ENCODE results near the gene IKZF2. TPM values are rescaled to one million over a fixed set of nuclear protein-coding genes. Genes with fewer than 3 reads are reported as not detected.

IKZF2 gene
- total RNA-seq, 1 donor from 2014 or later = 4.2 TPM

DNA sequence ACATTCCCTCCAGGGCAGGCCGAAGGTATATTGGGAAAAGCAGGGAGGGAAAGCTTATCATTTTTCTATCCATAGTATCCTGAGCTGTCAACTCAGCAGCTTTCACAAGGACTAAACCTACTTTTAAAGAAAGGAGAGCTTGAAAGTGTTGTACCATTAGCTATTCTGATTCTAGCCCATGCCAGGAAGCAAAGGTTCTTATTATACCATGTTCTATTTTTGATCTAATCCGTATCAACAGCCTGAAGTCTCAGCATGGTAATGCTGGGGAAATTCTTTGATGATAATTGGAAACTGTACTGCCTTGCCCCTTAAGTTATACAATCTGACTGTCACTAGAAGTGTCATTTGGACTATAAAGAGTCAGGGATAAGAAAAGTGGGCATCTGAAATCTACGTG, 193.3 kb downstream of the IKZF2 start:
- H3K27ac ChIP-seq (ENCODE audit: low read depth, low read length) = no peak overlapping the region

GRCh38 chr2:212957624-212958023, 193.8 kb downstream of the IKZF2 start:
- no peak overlapping the region for H3K9ac ChIP-seq (ENCODE audit: low read depth in 1 of 3, low read length in 3 of 3)
- H3K9me3 ChIP-seq (ENCODE audit: control insufficient read depth in 3 of 3, low read length in 3 of 3) = no peaks in the 10 kb centered on the region
- no peaks in the 10 kb centered on the region for H3K27me3 ChIP-seq (ENCODE audit: control insufficient read depth in 3 of 3, insufficient read depth in 3 of 3, low read length in 3 of 3)
- no peaks in the 10 kb centered on the region for H3K36me3 ChIP-seq (ENCODE audit: control insufficient read depth in 3 of 3, insufficient read depth in 3 of 3, low read length in 3 of 3)
- no peak overlapping the region for H3K27ac ChIP-seq (ENCODE audit: low read depth, low read length)
- peaks cover 0 to 27% (median 9%) of the 10 kb centered on the region in 3 donors for H3K4me1 ChIP-seq (ENCODE audit: control insufficient read depth in 3 of 3, insufficient read depth in 3 of 3, low read length in 3 of 3)
- H3K4me3 ChIP-seq (ENCODE audit: low read length in 3 of 3) = no peak overlapping the region

More for the DNA sequence above, 193.3 kb downstream of the IKZF2 start:
- Histone ChIP-seq H3K27me3 (ENCODE audit: control insufficient read depth in 3 of 3, insufficient read depth in 3 of 3, low read length in 3 of 3) (no peaks in the 10 kb centered on the region), H3K4me3 (ENCODE audit: low read length in 3 of 3) (no peak overlapping the region), H3K9me3 (ENCODE audit: control insufficient read depth in 3 of 3, low read length in 3 of 3) (no peaks in the 10 kb centered on the region), H3K9ac (ENCODE audit: low read depth in 1 of 3, low read length in 3 of 3) (no peak overlapping the region), H3K36me3 (ENCODE audit: control insufficient read depth in 3 of 3, insufficient read depth in 3 of 3, low read length in 3 of 3) (no peaks in the 10 kb centered on the region), H3K4me1 (ENCODE audit: control insufficient read depth in 3 of 3, insufficient read depth in 3 of 3, low read length in 3 of 3) (peaks cover 0 to 27% (median 9%) of the 10 kb centered on the region in 3 donors)

- H3K9ac ChIP-seq (ENCODE audit: low read depth in 1 of 3, low read length in 3 of 3) = no peak overlapping the region
- no peaks in the 10 kb centered on the region for H3K27me3 ChIP-seq (ENCODE audit: control insufficient read depth in 3 of 3, insufficient read depth in 3 of 3, low read length in 3 of 3)
- peaks cover 0 to 27% (median 9%) of the 10 kb centered on the region in 3 donors for H3K4me1 ChIP-seq (ENCODE audit: control insufficient read depth in 3 of 3, insufficient read depth in 3 of 3, low read length in 3 of 3)
- no peaks in the 10 kb centered on the region for H3K36me3 ChIP-seq (ENCODE audit: control insufficient read depth in 3 of 3, insufficient read depth in 3 of 3, low read length in 3 of 3)
- no peaks in the 10 kb centered on the region for H3K9me3 ChIP-seq (ENCODE audit: control insufficient read depth in 3 of 3, low read length in 3 of 3)
- no peak overlapping the region for H3K27ac ChIP-seq (ENCODE audit: low read depth, low read length)
- H3K4me3 ChIP-seq (ENCODE audit: low read length in 3 of 3) = peak overlapping the region in 1 of 3 donors; percentile 12
Measured at GRCh38 chr2:212956665-212957607, 194.5 kb downstream of the IKZF2 start.

GRCh38 chr2:212953170-212953920, 198.1 kb downstream of the IKZF2 start:
- Histone ChIP-seq H3K4me1 (ENCODE audit: control insufficient read depth in 3 of 3, insufficient read depth in 3 of 3, low read length in 3 of 3) (peaks cover 0 to 17% (median 7%) of the 10 kb centered on the region in 3 donors), H3K9ac (ENCODE audit: low read depth in 1 of 3, low read length in 3 of 3) (no peak overlapping the region), H3K4me3 (ENCODE audit: low read length in 3 of 3) (no peak overlapping the region), H3K9me3 (ENCODE audit: control insufficient read depth in 3 of 3, low read length in 3 of 3) (no peaks in the 10 kb centered on the region), H3K27me3 (ENCODE audit: control insufficient read depth in 3 of 3, insufficient read depth in 3 of 3, low read length in 3 of 3) (no peaks in the 10 kb centered on the region), H3K27ac (ENCODE audit: low read depth, low read length) (no peak overlapping the region), H3K36me3 (ENCODE audit: control insufficient read depth in 3 of 3, insufficient read depth in 3 of 3, low read length in 3 of 3) (no peaks in the 10 kb centered on the region)

DNA sequence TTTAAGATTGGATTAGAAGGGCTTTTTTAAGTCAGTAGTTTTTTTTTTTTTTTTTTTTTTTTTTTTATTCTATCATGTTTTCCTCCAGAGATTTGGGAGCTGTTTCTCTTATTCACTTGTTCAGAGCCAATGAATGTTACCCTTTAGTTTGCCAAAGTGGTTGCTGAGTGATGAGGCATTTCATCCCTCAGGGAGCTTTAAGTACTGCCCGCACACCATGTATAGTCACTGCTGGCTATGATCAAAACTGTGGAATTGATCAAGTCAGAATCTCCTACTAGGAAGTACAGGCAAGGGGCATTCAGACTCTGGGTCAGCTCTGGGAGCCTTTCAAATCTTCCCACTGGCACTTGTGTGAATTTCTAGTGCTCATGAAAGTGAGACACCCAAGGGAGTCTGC, 201.6 kb downstream of the IKZF2 start:
- Histone ChIP-seq H3K4me1 (ENCODE audit: control insufficient read depth in 3 of 3, insufficient read depth in 3 of 3, low read length in 3 of 3) (no peaks in the 10 kb centered on the region), H3K27me3 (ENCODE audit: control insufficient read depth in 3 of 3, insufficient read depth in 3 of 3, low read length in 3 of 3) (no peaks in the 10 kb centered on the region), H3K27ac (ENCODE audit: low read depth, low read length) (no peak overlapping the region), H3K4me3 (ENCODE audit: low read length in 3 of 3) (no peak overlapping the region), H3K36me3 (ENCODE audit: control insufficient read depth in 3 of 3, insufficient read depth in 3 of 3, low read length in 3 of 3) (no peaks in the 10 kb centered on the region), H3K9me3 (ENCODE audit: control insufficient read depth in 3 of 3, low read length in 3 of 3) (no peaks in the 10 kb centered on the region), H3K9ac (ENCODE audit: low read depth in 1 of 3, low read length in 3 of 3) (no peak overlapping the region)

Other genes starting within 250 kb of the IKZF2 start
- gene SPAG16, start 132.9 kb upstream of the IKZF2 start, total RNA-seq = 38.6 TPM

All from skeletal muscle tissue (tissue), 4 donors.